ENCODE data around the gene CDC42EP4.

DNA sequence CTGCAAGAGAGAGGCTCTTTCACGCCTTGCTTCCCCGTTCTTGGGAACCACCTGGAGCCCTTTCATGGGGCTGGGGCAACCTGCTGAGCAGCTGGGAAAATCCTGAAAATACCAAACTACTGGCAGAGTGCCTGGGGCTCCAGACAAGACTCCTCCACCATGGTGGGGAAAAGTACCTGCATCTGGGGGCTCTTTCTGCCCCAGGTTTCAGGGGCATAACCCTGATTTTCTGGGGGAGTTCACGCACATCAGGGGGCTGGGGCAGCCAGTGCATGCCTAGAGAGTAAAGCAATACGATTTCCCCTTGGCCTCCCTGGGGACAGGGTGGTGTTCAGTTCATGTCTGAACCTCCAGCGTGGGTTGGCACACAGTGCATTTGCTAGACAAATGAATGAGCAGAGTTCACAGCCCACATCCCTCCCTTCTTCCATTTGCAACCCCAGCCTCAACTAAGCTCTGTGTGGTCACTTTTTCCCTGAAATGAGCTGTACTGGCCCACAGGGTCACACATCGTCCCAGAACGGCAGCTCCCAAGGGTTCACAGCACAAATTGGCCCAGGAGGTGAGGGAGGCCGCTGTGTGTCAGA lies 5.2 kb upstream of the CDC42EP4 start:
- TF ChIP-seq, protein P1, sequence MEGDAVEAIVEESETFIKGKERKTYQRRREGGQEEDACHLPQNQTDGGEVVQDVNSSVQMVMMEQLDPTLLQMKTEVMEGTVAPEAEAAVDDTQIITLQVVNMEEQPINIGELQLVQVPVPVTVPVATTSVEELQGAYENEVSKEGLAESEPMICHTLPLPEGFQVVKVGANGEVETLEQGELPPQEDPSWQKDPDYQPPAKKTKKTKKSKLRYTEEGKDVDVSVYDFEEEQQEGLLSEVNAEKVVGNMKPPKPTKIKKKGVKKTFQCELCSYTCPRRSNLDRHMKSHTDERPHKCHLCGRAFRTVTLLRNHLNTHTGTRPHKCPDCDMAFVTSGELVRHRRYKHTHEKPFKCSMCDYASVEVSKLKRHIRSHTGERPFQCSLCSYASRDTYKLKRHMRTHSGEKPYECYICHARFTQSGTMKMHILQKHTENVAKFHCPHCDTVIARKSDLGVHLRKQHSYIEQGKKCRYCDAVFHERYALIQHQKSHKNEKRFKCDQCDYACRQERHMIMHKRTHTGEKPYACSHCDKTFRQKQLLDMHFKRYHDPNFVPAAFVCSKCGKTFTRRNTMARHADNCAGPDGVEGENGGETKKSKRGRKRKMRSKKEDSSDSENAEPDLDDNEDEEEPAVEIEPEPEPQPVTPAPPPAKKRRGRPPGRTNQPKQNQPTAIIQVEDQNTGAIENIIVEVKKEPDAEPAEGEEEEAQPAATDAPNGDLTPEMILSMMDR (IDR thresholded peaks at IDR 0.05; ENCODE audit: low read depth, low read length, poor library complexity, severe bottlenecking) = no peak
- TF ChIP-seq EZH2phosphoT487 (IDR thresholded peaks at IDR 0.05; ENCODE audit: borderline replicate concordance, low read length) = no peak

Measured in DOHH2 (cell line).